Fibroblast of skin of scalp (primary cell): Measurements from ENCODE around the gene C10orf71.
A peak's percentile ranks its signal among the peaks of the same experiment; 100 is the strongest.

Experiments used
- DNase-seq: peaks from one replicate; pipeline ENCODE4 v3.0.0-alpha.2; 2013

C10orf71 gene

DNA sequence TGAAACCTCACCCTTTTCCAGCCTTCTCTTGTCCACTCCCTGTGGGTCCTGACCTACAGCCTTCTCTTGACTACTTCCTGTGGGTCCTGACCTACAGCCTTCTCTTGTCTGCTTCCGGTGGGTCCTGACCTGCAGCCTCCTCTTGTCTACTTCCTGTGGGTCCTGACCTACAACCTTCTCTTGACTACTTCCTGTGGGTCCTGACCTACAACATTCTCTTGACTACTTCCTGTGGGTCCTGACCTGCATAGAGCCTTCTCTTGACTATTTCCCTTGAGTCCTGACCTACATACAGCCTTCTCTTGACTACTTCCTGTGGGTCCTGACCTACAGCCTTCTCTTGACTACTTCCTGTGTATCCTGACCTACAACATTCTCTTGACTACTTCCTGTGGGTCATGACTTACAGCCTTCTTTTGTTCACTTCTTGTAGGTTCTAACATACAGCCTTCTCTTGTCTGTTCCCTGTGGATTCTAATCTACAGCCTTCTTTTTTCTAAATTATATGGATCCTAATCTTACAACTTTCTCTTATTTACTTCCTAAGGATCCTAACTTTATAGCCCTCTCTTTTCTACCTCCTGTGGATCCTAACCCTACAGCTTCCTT is 36.5 kb downstream of the C10orf71 start:
- DNase-seq, result no peak

DNA sequence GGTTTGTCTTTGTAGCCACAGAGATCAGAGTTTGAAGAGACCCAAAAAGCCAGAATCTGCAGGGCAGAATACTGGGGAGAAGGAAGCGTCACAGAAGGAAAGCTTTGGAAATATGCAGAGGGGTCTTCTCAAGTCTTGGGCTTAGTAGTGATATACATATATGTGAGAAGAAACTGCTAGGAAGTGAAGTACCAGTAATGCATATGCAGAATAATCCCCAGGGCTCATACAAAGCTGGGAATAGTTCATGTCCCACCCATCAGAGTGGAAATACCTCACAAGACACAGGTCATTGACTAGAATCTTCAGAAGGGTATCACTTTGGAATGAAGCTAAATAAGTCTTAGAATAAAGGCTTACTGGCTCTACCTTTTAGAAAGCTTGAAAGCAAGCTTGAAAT is 39.6 kb downstream of the C10orf71 start:
- no peak for DNase-seq

DNA sequence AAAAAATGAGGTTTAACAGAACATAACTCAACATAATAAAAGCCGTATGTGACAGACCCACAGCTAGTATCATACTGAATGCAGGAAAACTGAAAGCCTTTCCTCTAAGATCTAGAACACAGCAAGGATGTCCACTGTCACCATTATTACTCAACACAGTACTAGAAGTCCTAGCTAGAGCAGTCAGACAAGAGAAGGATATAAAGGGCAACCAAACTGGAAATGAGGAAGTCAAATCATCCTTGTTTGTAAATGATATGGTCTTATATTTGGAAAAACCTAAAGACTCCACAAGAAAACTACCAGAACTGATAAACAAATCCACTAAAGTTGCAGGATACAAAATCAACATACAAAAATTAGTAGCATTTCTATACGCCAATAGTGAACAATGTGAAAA is 45.9 kb downstream of the C10orf71 start:
- no peak for DNase-seq

DNA sequence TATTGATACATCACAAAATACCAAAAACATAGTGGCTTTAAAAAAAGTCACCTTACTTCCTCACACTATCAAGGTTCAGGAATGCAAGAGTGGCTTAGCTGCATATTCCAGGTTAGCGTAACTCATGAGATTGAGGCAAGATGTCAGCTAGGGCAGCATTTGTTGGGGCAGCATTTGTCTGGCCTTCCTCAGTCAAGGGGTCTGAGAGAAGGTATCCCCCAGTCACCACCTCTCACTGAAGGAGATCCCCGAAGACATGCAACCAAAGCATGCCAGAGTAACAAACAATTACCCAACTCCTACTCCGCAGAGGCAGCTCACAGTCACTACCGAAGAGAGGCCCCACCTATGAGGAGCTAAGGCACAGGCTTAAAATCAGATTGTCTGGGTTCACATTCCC is 48.4 kb downstream of the C10orf71 start:
- DNase-seq, result no peak

DNA sequence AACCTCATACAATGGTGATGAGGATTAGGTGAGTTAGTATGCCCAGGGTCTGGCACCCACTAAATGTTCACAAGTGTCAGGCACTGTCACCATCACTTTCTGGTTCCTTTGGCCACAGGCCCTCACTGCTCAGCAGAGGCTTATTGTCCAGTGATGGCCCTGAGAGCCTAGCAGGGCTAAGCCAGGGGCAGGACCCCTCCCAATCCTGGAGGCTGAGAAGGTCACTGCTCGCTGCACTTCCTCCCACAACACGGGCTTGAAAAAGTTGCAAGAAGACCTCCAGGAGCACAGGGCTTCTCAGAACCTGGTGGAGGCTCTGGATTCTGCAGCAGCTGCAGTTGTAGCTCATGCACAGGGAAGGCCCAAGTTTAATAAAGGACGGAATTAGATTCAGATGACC is 48.9 kb downstream of the C10orf71 start:
- DNase-seq, result no peak

DNA sequence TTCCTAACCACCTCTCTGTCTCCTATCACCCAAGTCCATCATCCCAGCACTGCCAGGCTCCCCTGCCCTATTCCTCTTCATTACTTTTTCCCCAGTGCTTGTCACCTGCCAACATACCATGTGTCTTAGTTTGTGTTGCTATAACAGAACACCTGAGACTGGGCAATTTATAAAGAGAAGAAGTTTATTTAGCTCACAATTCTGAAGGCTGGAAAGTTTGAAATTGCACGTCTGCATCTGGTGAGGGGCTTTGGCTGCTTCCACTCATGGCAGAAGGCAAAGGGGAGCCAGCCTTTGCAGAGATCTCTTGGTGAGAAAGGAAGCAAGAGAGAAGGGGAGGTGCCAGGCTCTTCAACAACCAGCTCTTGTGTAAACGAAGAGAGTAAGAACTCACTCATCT is 49.6 kb downstream of the C10orf71 start:
- DNase-seq, result no peak

DNA sequence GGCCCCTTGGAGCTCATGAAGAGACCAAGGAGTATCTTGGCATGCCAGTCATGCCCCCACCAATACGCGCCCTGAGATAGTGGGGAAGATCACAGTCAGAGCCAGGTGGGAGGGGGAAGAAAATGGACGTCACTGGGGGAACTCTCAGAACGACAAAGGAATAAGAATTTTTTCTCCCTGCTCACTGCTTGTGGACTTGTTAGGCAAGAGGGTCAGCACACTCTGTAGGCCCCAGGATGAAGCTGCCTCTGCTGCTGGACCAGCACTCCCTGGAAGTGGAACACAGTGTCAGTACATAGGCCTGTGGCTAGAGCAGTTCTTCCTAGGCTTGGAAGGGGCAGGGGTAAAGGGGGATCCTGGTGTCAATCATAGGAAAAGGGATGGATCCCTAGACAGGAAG is 50.4 kb downstream of the C10orf71 start:
- DNase-seq, result no peak

DNA sequence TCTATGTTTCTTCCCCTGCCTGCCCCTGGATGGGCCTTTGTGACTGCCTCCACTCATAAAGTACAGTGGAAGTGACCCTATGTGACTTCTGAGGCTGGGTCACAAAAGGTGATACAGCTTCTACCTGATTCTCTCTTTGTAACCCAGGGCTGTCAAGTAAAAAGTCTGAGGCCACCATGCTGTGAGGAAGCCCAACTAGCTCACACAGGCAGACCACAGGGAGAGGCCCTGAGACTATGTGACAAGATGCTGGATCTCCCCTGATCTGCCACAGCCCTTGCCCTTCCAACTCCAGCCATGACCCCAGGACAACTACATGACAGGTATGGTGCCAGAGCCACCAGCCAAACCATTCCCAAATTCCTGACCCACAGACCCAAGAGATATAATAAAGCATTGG is 51.2 kb downstream of the C10orf71 start:
- no peak for DNase-seq

DNA sequence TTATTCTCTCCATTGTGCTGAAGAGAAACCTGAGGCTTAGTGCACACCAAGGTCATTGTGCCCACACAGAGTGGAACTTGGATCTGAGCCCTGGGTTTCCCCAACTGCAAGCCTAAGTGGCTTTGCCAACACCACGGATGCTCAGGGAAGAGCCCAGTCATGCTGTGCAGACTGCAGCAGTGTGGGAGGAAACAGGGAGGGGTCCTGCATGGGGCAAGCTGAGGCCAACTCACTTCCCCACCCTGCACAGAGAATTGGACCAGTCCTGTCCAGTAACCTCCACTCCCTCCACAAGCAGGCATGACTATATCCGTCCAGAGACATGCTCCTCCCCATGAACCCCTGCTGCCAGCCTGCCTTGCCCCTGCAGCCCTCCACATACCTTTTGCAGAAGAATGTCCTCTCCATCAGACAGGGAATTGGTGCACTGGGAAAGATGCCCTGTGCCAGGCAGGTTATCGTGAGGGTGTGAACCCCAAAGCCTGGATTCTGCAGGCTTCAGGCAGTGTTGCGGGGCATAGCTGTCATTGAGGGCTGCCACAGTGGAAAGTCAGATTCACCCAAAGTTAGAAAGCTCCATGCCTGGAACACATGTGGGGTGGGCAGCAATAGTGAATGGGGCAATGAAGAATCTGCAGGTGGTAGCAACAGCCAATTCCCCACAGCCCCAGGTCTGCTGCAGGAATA is 52.0 kb downstream of the C10orf71 start:
- no peak for DNase-seq

DNA sequence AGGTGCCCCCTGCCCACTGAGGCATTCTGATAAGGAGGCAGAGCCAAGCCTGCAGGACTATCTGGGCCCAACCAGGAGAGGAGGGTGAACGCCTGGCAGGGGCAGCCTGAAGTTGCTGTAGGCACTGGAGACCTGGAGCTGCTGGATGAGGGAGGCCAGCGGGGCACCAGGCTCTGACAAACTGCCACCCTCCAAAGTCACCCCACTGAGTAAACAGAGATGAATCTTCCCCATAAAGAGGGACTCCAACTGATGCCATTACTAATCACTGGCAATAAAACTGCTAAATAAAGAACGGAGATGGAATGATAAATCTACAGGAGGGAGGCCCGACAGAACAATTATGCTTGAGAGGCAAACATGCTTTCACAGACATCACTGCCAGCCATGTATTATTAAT is 52.7 kb downstream of the C10orf71 start:
- no peak for DNase-seq

DNA sequence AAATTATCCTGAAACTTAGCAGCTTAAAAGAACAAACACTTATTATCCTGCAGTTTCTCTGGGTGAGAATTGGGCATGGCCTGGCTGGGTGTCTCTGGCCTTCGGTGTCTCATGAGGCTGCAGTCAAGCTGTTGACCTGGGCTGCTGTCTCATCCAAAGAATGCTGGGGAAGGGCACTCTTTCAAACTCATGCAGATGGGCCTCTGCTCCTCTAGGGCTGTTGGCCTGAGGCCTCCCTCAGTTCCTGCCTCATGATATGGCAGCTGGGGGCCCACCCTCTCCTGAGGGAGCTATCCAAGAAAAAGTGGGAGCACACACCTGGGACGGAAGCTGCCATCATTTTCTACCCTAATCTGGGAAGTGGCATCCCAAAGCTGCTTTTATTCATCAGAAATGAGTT is 53.4 kb downstream of the C10orf71 start:
- DNase-seq, result no peak

DNA sequence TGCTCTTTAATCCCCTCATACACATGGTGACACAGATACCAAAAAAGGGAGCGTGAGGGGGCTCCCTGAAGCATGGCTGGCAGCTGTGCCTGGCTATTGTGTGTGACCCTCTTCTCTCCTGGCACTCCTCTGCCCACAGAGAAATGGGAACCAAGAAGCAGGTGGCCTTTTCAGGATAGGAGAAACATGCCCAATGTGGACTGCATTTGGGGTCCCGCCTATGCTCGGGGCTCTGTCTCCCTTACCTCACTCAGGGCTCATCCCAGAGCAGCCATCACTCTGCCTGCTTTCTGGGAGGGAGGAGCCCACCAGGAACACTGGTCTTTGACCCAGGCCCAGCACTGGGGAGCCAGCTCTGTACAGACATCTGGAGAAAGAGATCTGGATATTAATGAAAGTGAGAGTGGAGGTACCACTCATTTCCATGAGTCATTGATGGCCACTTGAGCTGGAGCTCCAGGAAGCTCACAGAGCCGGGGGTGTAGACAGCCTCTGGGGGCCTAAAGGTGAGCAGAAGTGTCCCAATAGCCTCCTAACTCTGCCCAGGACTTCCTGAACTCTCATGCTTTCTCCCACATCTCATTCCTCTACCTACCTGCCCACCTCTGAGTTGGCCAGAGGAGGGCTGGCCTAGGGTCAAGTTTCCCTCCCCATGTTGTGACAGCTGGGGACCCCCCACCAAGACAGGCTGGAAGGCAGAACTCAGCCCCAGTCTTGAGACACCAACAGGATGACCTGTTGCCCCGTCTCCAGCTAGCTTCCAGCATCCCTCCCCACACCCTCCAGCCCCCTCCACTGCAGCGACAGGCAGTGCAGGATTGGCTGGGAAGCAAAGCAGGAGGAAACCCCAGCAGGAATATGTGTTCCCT is 54.3 kb downstream of the C10orf71 start:
- DNase-seq, result no peak

DNA sequence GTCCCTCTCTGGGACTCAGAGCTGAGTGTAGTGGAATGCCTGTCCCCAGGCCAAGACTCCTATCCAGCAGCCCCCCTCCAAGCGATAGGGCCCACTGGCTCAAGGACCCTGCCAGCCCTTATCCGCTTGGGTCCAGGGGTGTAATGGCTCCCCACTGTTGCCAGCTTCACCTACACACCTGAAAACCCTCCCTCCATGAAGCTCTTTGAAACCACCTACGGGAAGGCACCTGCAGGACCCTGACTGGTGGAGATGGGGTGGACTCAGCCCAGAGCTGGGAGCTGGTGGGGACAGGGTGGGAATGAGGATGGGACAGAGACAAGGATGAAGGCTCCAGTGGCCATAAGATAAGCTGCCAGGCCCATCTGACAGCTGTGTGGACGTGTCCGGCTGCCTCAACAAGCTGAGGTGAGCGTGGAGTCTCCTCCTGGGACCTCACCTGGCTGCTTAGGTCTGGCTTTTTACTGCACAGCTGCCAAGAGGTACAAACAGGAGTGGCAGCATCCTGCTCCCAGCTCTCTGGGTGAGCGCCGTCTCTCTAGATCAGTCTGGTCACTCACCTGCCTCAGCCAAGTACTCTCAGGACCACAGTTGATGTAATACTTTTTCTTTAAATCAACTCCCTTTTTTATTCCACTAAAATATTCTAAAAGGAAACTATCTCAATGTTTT is 55.1 kb downstream of the C10orf71 start:
- no peak for DNase-seq

DNA sequence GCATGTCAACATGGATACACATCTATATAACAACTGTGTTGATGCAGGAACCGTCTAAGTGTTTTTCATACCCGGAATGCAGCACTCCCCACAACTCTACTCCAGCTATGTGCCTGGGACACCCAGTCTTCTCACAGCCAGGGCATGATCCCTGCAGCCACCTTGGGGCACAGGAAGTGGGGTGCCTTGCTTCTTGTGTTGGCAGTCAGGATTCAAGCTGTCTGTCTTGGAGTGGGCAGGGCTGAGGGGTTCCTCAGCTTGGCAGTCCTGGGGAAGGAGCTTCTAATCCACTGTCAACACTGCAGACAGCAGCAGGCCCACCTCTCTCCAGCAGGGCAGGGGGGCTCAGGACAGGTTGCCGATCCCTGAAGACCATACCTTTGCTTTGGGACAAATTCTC is 55.6 kb downstream of the C10orf71 start:
- DNase-seq, result no peak

DNA sequence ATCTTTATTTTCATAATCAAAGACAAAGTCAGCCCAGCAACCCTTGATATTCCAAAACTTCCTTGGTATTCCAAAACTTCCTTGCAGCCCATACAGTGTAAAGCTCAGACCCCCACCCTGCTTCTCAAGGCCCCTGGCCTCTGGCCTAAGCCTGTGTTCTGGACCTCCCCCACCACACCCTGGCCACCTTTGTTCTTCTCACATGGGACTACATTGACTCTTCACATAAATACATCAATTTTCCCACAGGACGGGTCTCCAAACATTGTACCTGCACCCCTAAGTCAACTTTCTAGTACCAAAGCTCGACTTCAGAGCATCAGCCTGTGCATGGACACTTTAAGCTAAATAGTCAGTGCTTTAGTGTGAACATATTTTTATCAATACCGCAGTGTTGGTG is 56.3 kb downstream of the C10orf71 start:
- no peak for DNase-seq

DNA sequence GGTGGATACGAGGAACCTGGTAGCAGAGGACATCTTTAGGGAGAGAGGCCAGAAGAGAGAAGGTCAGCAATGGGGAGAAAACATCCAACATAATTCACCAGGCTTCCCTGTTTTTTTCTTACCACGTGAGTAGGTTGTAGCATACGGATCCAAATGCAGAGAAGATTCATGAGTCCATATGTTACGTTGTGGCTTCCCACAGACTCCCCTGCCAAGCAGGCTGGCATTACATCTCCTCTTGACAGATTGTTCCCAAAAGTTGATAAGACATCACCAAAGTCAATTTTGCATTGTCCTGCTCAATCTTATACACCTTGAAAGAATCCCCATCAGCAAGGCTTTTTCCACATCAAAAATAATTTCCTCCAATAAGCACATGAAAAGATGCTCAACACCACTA is 57.2 kb downstream of the C10orf71 start:
- DNase-seq, result no peak

DNA sequence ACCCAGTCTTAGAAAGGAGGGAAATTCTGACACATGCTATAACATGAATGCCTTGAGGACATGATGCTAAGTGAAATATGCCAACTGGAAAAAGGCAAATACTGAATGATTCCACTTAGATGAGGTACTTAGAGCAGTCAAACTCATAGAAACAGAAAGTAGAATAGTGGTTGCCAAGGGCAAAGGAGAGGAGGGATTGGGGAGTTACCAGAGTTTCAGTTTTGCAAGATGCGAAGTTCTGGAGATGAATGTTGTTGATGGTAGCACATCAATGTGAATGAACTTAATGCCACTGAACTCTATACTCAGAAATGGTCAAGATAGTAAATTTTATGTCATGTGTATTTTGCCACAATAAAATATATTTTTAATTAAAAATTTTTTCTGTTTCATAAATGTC is 58.0 kb downstream of the C10orf71 start:
- no peak for DNase-seq

DNA sequence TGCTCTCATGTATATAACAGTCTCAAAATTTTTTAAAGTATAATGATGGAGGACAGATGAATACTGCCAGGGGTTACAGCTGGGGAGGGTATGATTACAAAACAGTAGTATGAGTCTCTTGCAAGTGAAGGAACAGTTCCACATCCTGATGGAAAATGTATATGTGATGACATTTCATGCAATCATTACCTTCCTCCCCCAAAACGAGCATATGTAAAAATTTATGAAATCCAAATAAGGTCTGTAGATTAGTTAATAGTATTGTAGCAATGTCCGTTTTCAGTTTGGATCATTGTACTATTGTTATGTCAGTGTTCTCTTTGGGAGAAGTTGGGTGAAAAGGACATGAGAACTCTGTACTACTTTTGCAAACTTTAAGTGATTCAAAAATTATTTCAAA is 58.9 kb downstream of the C10orf71 start:
- DNase-seq, result no peak

DNA sequence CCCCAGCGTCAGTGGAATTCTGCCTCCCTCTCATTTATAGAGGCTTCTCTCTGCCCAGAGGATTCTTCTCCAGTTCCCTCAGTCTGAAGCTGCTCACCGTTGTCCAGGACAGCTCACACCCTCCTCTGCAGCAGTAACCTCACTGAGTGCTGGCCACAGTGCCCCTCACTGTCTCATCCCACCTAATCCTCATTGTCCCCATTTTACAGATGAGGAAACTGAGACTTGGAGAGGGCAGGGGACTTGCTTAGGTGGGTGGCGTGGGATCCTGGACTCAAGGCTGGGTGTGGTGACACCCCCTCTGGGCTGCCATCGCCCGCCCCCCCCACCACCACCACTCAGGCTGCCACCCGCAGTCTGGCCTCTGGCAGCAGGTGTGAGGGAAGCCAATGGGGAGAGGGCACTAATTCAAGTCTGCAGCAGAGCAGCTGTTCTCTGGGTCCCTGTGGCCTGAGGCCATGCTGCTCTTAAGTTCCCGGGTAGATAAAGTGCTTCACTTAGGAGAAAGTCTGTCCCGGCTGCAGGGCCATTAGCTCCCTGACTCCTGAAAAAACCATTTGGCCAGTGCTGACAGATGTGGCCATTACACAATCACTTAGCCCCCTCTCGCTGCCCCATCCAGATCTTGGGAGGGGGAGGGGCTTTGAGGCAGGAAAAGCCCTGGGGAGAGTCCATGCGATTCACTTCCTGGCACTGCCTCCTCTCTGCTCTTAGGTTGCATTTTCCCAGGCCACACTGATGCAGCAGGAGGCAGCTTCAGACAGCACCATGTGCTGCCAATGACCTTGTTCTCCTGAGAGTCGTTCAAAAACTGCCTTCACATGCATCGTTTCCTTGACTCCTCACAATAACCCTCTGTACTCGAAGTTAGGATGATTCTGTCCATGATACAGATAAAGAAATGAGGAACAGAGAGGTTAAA is 60.6 kb downstream of the C10orf71 start:
- DNase-seq, result peak; percentile 65

DNA sequence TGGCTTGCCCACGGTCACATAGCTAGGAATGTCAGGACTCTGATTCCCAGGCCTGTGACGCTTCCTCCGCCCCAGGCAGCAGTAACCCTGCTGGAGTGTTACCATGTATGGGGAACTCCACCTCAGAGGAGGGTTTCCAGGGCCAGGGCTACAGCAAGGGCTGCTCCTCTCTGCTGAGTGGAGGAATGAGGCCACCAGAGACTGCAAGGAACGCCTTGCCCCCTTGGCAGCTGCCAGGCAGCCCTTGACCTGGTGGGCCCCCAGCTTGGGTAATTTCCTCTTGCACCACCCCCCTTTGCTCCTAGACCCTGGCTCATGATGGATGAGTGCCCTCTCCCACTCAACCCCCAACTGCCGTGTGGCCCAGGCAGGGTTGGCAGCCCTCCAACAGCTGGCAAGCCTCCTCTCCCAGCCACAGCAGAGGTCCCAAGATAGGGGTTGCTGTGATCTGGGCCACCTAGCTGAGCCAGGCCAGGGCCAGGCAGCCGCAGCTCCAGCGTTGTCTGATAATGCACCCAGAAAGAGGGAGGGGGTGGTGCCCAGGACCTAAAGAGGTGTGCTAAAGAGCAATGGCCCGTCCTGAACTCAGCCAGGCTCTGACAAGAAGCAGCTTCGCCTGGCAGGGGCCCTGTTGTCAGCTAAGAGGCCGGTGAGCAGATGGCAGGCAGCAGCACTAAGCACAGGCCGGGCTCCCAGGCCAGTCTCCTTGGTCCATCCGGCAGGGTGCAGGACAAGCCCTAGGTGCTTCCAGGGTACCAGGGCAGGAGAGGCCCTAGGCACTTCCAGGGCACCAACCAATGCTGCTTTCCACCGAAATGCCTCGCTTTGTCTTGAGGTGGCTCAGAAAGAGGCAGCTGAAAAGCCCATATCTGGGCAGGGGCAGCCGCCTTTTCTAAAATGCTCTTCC is 61.6 kb downstream of the C10orf71 start:
- peak; percentile 53 for DNase-seq

DNA sequence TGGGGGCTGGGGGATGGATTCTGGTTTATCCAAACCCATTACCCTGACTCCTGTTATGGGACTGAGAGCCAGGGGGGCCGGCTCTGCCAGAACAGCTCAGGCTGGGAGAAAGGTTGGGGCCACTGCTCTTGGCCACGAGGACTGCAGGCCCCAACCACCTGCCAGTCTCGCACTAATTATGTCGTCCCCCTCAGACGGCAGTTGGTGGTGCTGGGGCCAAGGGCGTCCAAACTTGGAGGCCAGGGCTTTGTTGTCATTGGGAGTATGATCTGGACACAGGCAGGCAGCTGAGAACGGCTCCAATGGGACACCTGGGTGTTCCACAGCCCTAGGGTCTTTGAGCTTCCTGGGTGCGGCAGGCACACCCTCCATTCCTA is 62.2 kb downstream of the C10orf71 start:
- no peak for DNase-seq
